ENCODE results near the gene DENND4B.

Gene DENND4B

DNA sequence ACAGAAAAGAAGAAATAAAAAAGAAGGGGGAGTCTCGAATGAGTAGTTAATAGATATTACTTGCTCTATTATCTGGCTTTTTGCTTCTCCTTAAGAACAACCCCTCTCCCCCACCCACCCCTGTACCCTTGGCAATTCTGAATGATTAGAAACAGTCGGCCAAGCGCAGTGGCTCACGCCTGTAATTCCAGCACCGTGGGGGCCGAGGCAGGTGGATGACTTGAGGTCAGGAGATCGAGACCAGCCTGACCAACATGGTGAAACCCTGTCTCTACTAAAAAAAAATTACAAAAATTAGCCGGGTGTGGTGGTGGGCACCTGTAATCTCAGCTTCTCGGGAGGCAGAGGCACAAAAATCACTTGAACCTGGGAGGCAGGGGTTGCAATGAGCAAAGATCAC lies 66.5 kb downstream of the DENND4B start:
- DNase-seq (ENCODE audit: extremely low spot score) = no peak
- ChIA-PET CTCF (interaction anchor here (1.0 kb wide), 1 partner anchor 49 kb away, joined by 3 read pairs; no protein-coding TSS in a partner anchor), POLR2A (no interaction called here)
- TF ChIP-seq, protein P1, sequence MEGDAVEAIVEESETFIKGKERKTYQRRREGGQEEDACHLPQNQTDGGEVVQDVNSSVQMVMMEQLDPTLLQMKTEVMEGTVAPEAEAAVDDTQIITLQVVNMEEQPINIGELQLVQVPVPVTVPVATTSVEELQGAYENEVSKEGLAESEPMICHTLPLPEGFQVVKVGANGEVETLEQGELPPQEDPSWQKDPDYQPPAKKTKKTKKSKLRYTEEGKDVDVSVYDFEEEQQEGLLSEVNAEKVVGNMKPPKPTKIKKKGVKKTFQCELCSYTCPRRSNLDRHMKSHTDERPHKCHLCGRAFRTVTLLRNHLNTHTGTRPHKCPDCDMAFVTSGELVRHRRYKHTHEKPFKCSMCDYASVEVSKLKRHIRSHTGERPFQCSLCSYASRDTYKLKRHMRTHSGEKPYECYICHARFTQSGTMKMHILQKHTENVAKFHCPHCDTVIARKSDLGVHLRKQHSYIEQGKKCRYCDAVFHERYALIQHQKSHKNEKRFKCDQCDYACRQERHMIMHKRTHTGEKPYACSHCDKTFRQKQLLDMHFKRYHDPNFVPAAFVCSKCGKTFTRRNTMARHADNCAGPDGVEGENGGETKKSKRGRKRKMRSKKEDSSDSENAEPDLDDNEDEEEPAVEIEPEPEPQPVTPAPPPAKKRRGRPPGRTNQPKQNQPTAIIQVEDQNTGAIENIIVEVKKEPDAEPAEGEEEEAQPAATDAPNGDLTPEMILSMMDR (IDR thresholded peaks at IDR 0.05; ENCODE audit: control extremely low read depth, extremely low read depth, low read depth, missing control alignments) = no peak

Data from GM10248 (cell line).